ENCODE results near the gene ITSN1. TPM values are rescaled to one million over a fixed set of nuclear protein-coding genes. Genes with fewer than 3 reads are reported as not detected.

ITSN1 gene
- total RNA-seq, 8 experiments from 2014 or later: 27.8 to 89.0 (median 36.4) TPM

- 14 to 100% (median 83%) methylated on average over 1 of the region's 1 CpG; no CpG with 5 or more reads in 3 of the 10 experiments for WGBS, 10 experiments
- Histone ChIP-seq H3K4me3 (no peak overlapping the region), H3K27ac (no peak overlapping the region), H3K4me1 (replicated peaks in 1 of 2) (peaks cover 31 to 37% of the 10 kb centered on the region in 2 donors)
- in situ Hi-C loops (cut with MboI; ENCODE audit: low pct_unique_long_range_greater_than_20kb in 2 of 9, low sequenced_read_pairs in 9 of 9, unreplicated experiment in 9 of 9): no loop called here
- peak in 1 of 8 experiments; percentile 53 for ATAC-seq (replicated peaks in 6 of 8)
These were observed 46.1 kb downstream of the ITSN1 start for GRCh38 chr21:33688353-33688752.

DNA sequence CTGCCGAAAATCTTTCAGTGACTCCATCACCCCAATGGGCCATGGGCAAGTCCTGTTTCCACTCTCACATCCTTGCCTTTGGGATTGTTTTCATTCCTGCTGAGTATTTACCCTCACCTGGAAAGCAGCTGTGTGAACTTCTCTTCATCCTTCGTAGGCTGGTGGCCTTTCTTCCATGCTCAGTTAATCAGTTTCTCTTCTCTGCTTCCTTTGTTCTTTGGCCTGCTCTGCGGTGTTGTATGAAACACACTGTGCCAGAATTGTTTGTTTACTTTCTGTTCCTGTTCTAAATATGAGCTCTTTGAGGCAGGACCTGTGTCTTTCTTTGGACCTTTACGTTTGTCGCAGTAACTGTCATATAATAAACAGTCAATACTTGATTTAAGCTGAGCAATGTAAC is 48.6 kb downstream of the ITSN1 start:
- Histone ChIP-seq H3K27ac (no peak overlapping the region), H3K4me3 (no peak overlapping the region), H3K4me1 (replicated peaks in 1 of 2) (peaks cover 15 to 16% of the 10 kb centered on the region in 2 donors)
- 33 to 100% (median 92%) methylated on average over 1 to 5 of the region's 5 CpGs for WGBS, 10 experiments
- in situ Hi-C loops (cut with MboI; ENCODE audit: low pct_unique_long_range_greater_than_20kb in 2 of 9, low sequenced_read_pairs in 9 of 9, unreplicated experiment in 9 of 9): no loop called here
- no peak for ATAC-seq (replicated peaks in 6 of 8)

DNA sequence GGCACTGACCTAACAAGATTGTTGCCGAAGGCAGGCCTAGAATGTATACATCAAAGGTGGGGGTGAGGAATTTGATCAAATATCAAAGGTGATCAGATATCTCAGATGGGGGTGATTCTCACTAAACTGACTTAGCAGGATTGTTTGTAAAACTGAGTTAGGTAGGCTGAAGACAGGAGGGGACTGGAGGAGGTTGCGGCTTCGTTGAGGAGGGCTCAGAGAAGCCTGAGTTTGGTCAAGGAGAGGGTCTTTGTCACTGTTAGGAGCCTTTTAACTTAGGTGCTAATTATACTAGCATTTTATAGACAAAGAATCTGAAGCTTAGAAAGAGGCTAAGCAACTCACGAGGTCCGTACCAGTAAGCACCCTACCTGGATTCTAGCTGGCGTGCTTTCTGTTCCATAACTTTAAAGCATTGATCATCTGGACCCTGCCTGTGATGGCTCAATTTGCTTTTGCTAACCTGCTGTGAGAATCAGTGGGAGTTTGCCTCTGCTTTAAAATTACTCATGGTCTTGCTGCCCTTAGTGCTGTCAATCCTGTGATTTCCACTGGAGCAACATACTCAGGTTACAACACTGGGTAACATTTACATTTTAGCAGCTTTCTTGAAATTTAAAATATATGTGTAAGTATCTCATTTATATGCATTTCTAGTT is 49.8 kb downstream of the ITSN1 start:
- ATAC-seq (replicated peaks in 6 of 8): peak in 1 of 8 experiments; percentile 46

DNA sequence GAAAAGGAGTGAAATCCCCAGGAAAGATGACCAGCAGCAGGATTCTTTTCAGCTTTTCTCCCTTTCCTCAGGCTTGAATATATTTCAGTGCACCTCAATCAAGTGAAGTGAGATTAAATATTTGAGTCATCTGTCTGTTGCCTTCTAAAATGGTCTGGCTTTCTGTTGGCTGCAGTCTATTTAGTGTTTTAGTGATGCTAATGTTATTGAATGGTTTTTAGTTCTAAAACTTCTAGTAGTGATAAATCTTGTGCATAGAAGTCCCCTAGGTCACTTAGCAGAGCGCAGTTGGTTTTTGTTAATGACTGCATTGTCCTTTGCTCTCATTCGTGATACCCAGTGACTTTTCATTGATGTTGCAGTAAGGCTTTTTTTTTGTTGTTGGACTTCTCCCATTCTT is 53.5 kb downstream of the ITSN1 start:
- in situ Hi-C loops (cut with MboI; ENCODE audit: low pct_unique_long_range_greater_than_20kb in 2 of 9, low sequenced_read_pairs in 9 of 9, unreplicated experiment in 9 of 9): no loop called here
- H3K4me3 ChIP-seq: no peak overlapping the region
- WGBS, 10 experiments: 0 to 61% (median 24%) methylated on average over 1 to 2 of the region's 2 CpGs; no CpG with 5 or more reads in 4 of the 10 experiments
- peaks cover 23 to 35% of the 10 kb centered on the region in 2 donors for H3K4me1 ChIP-seq (replicated peaks in 1 of 2)
- ATAC-seq (replicated peaks in 6 of 8): peak; percentile 22 to 56 (median 46)
- no peak overlapping the region for H3K27ac ChIP-seq

More for the DNA sequence above, 49.8 kb downstream of the ITSN1 start:
- in situ Hi-C loops (cut with MboI; ENCODE audit: low pct_unique_long_range_greater_than_20kb in 2 of 9, low sequenced_read_pairs in 9 of 9, unreplicated experiment in 9 of 9): no loop called here
- Histone ChIP-seq H3K4me3 (no peak overlapping the region), H3K4me1 (replicated peaks in 1 of 2) (peaks cover 16 to 17% of the 10 kb centered on the region in 2 donors), H3K27ac (no peak overlapping the region)
- WGBS, 10 experiments: 20 to 100% (median 90%) methylated on average over 1 to 6 of the region's 6 CpGs; no CpG with 5 or more reads in 1 of the 10 experiments

DNA sequence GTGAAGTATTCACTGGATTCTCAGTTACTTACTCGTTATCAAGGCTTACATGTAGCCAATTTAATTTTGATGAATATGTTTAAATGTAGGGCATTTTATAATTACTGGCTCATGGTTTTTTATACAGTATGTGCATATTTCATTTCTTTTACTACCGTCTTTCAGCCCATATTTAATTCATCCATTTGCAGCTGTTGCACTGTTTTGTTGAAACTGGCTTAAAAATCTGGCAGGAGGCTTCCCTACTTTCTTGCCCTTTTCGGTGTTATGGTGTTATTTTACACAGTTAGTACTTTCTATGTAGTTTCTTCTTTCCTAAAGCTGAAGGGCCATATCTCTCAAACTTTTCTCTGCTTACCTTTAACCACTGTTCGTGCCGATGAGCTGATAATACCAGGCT is 54.2 kb downstream of the ITSN1 start:
- no peak overlapping the region for H3K27ac ChIP-seq
- in situ Hi-C loops (cut with MboI; ENCODE audit: low pct_unique_long_range_greater_than_20kb in 2 of 9, low sequenced_read_pairs in 9 of 9, unreplicated experiment in 9 of 9): no loop called here
- peaks cover 23 to 35% of the 10 kb centered on the region in 2 donors for H3K4me1 ChIP-seq (replicated peaks in 1 of 2)
- no peak overlapping the region for H3K4me3 ChIP-seq
- WGBS, 10 experiments: 0 to 64% (median 36%) methylated on average over 2 to 5 of the region's 5 CpGs
- peak in 3 of 8 experiments; percentile 64 to 76 (median 65) for ATAC-seq (replicated peaks in 6 of 8)

- ATAC-seq (replicated peaks in 6 of 8): peak in 1 of 8 experiments; percentile 73
- Histone ChIP-seq H3K4me3 (no peak overlapping the region), H3K4me1 (replicated peaks in 1 of 2) (peaks cover 23 to 35% of the 10 kb centered on the region in 2 donors), H3K27ac (no peak overlapping the region)
- WGBS, 10 experiments: 0 to 100% (median 30%) methylated on average over 1 to 3 of the region's 3 CpGs; no CpG with 5 or more reads in 1 of the 10 experiments
- in situ Hi-C loops (cut with MboI; ENCODE audit: low pct_unique_long_range_greater_than_20kb in 2 of 9, low sequenced_read_pairs in 9 of 9, unreplicated experiment in 9 of 9): no loop called here
These were observed 56.0 kb downstream of the ITSN1 start for GRCh38 chr21:33698087-33698860.

DNA sequence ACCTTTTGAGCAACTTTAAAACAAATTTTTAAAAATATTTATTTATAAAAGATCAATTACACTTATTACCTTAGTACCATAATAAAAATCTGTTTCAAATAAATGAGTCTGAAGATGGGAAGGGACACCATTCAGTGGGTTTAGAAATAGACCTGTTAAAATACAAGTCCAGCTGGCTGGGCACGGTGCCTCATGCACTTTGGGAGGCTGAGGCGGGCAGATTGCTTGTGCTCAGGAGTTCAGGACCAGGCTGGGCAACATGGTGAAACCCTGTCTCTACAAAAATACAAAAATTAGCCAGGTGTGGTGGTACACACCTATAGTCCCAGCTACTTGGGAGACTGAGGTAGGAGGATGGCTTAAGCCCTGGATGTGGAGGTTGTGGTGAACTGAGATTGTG is 57.0 kb downstream of the ITSN1 start:
- H3K27ac ChIP-seq: no peak overlapping the region
- WGBS, 10 experiments: 75 to 100% (median 100%) methylated on average over 1 to 2 of the region's 2 CpGs; no CpG with 5 or more reads in 1 of the 10 experiments
- no peak for ATAC-seq (replicated peaks in 6 of 8)
- no peak overlapping the region for H3K4me3 ChIP-seq
- in situ Hi-C loops (cut with MboI; ENCODE audit: low pct_unique_long_range_greater_than_20kb in 2 of 9, low sequenced_read_pairs in 9 of 9, unreplicated experiment in 9 of 9): no loop called here
- H3K4me1 ChIP-seq (replicated peaks in 1 of 2): peaks cover 23 to 35% of the 10 kb centered on the region in 2 donors

DNA sequence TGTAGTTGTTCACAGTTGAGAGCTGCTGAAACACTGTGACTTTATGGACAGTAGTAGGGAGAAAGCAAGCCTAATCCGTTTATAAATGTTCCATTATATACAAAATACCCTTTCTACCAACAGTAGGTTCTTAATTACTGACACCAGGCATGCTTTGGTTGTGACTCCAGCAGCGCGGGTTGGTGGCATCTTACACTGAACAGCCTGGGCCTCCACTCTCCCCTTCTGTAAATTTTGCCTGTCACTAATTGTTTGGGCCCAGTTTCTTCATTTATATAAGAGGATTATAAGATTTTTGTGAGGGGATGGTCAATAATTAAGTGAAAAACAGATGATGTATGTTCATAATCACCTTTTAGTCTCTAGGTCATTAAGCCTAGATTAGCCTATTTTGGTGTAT is 58.2 kb downstream of the ITSN1 start:
- in situ Hi-C loops (cut with MboI; ENCODE audit: low pct_unique_long_range_greater_than_20kb in 2 of 9, low sequenced_read_pairs in 9 of 9, unreplicated experiment in 9 of 9): no loop called here
- 71 to 100% (median 90%) methylated on average over 1 to 3 of the region's 3 CpGs; no CpG with 5 or more reads in 1 of the 10 experiments for WGBS, 10 experiments

GRCh38 chr21:33703750-33704606 is 61.7 kb downstream of the ITSN1 start:
- no peak for ATAC-seq (replicated peaks in 6 of 8)
- in situ Hi-C loops (cut with MboI; ENCODE audit: low pct_unique_long_range_greater_than_20kb in 2 of 9, low sequenced_read_pairs in 9 of 9, unreplicated experiment in 9 of 9): no loop called here
- Histone ChIP-seq H3K4me3 (no peak overlapping the region), H3K4me1 (replicated peaks in 1 of 2) (peaks cover 0 to 5% of the 10 kb centered on the region in 2 donors), H3K27ac (no peak overlapping the region)
- WGBS, 10 experiments: 75 to 94% (median 91%) methylated on average over 1 to 9 of the region's 10 CpGs

More for the DNA sequence above, 58.2 kb downstream of the ITSN1 start:
- H3K27ac ChIP-seq: no peak overlapping the region
- H3K4me3 ChIP-seq: no peak overlapping the region
- ATAC-seq (replicated peaks in 6 of 8): no peak
- H3K4me1 ChIP-seq (replicated peaks in 1 of 2): peaks cover 23 to 34% of the 10 kb centered on the region in 2 donors

- in situ Hi-C loops (cut with MboI; ENCODE audit: low pct_unique_long_range_greater_than_20kb in 2 of 9, low sequenced_read_pairs in 9 of 9, unreplicated experiment in 9 of 9): no loop called here
These were observed 65.5 kb downstream of the ITSN1 start for GRCh38 chr21:33707846-33708245.

GRCh38 chr21:33708874-33709273 is 66.6 kb downstream of the ITSN1 start:
- H3K27ac ChIP-seq: no peak overlapping the region
- no peak for ATAC-seq (replicated peaks in 6 of 8)
- no peaks in the 10 kb centered on the region for H3K4me1 ChIP-seq (replicated peaks in 1 of 2)
- H3K4me3 ChIP-seq: no peak overlapping the region
- in situ Hi-C loops (cut with MboI; ENCODE audit: low pct_unique_long_range_greater_than_20kb in 2 of 9, low sequenced_read_pairs in 9 of 9, unreplicated experiment in 9 of 9): no loop called here
- WGBS, 10 experiments: 71 to 100% (median 100%) methylated on average over 1 to 2 of the region's 2 CpGs

More at GRCh38 chr21:33707846-33708245, 65.5 kb downstream of the ITSN1 start:
- no peak overlapping the region for H3K4me3 ChIP-seq
- H3K4me1 ChIP-seq (replicated peaks in 1 of 2): no peaks in the 10 kb centered on the region
- no peak for ATAC-seq (replicated peaks in 6 of 8)
- H3K27ac ChIP-seq: no peak overlapping the region

DNA sequence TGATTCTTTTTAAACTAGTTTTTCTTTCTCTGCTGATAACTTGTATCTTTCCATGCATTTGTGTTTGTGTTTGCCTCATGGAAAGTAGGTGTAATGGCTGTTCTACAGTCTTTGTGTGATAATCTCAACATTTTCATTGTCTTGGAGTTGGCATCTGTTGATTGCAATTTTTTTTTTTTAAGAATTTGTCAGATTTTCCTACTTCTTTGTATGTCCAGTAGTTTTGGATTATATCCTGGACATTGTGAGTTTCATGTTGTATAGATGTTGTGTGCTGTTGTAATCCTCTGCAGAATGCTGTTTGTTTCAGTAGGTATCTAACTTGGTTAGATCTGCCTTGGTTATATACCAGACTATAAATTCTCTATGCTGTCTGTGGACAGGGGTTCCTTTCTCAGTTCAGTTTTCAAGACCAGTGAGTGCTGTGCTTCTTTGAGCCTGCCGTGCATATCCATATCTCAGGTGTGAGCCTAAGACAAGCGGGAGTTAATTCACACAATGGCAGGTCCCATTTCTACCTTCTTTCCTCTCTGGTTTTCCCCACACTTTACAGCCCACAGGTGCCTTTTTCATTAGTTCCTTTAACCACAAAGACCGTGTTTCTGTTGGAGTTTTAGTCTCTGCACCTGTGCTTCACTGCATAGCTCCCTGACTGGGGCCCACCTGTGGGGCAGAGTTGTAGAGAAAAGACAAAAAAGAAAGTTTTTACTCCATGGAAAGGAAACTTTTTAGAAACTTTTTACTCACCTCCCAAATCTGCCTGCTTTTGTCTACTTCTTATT is 69.9 kb downstream of the ITSN1 start:
- H3K4me1 ChIP-seq (replicated peaks in 1 of 2): no peaks in the 10 kb centered on the region
- in situ Hi-C loops (cut with MboI; ENCODE audit: low pct_unique_long_range_greater_than_20kb in 2 of 9, low sequenced_read_pairs in 9 of 9, unreplicated experiment in 9 of 9): no loop called here
- H3K4me3 ChIP-seq: no peak overlapping the region
- WGBS, 10 experiments: 62 to 100% (median 83%) methylated on average over 1 to 3 of the region's 3 CpGs; no CpG with 5 or more reads in 3 of the 10 experiments
- ATAC-seq (replicated peaks in 6 of 8): no peak
- H3K27ac ChIP-seq: no peak overlapping the region
